GM12878 (cell line): ENCODE results near the gene ZG16. TPM values are rescaled to one million over a fixed set of nuclear protein-coding genes. Genes with fewer than 3 reads are reported as not detected.

Source experiments
- ATAC-seq: fragments of 200-7000 bp; cut with Tn5 transposase; 3 replicates; pipeline ENCODE4 v1.9.1; 2020; ENCODE audit warnings: mild to moderate bottlenecking, moderate library complexity
- BruUV-seq: library from RNA; stranded (reverse); fragments of 400-500 nt; replicated peaks from 2 replicates; lab custom pipeline; 2021; lab: Mats Ljungman, UMichigan
- CTCF ChIA-PET: fragments of 300-600 bp; sonication (Branson Sonifier 250); formaldehyde crosslinking; extraction: SDS; loops from one replicate; lab custom pipeline; 2021; ENCODE audit warnings: inconsistent platforms; lab: Yijun Ruan, JAX
- POLR2A ChIA-PET: fragments of 350-600 bp; formaldehyde crosslinking; extraction: SDS; loops from one replicate; lab custom pipeline; 2021; ENCODE audit warnings: inconsistent platforms; lab: Charles Lee
- RAD21 ChIA-PET: fragments of 300-600 bp; sonication (Branson Sonifier 250); formaldehyde crosslinking; loops from one replicate; lab custom pipeline; 2023; ENCODE audit warnings: antibody characterized with exemption; ENCODE audit not compliant: unreplicated experiment; lab: Charles Lee
- SMC1A ChIA-PET: fragments of 300-600 bp; sonication (Branson Sonifier 250); formaldehyde crosslinking; loops from one replicate; lab custom pipeline; 2023; ENCODE audit not compliant: unreplicated experiment, uncharacterized antibody; lab: Charles Lee
- DNase-seq: peaks from one replicate; pipeline ENCODE4 v3.0.0-alpha.2; 2011; ENCODE audit warnings: low read depth, low spot score
- FAIRE-seq: peaks from 3 replicates; lab custom pipeline; 2011; peaks lifted over from hg19 to GRCh38; lab: Jason Lieb, UNC
- H2AFZ ChIP-seq: 2 replicates; pipeline ENCODE4 v1.6.0; 2011; ENCODE audit warnings: low read depth, low read length, control low read depth; ENCODE audit not compliant: control insufficient read depth
- H3K27ac ChIP-seq: 2 replicates; pipeline ENCODE4 v1.5.1; 2011; ENCODE audit warnings: control low read depth; ENCODE audit not compliant: control insufficient read depth, insufficient read depth
- H3K27me3 ChIP-seq, 2 experiments: replicated peaks in 1 of 2; 2 replicates each; pipeline versions ENCODE4 v1.6.0 to v1.6.1; 2011; ENCODE audit warnings: low read length in 1 of 2; ENCODE audit not compliant: control insufficient read depth in 2 of 2, insufficient read depth in 2 of 2
- H3K36me3 ChIP-seq, 2 experiments: 2 replicates each; pipeline ENCODE4 v1.5.1; 2011; ENCODE audit warnings: low read length in 1 of 2; ENCODE audit not compliant: control insufficient read depth in 2 of 2, insufficient read depth in 2 of 2
- H3K4me1 ChIP-seq: 2 replicates; pipeline ENCODE4 v1.6.1; 2011; ENCODE audit warnings: mild to moderate bottlenecking, low read length, moderate library complexity, mixed read lengths; ENCODE audit not compliant: control insufficient read depth, insufficient read depth
- H3K4me2 ChIP-seq: 2 replicates; pipeline ENCODE4 v1.6.0; 2011; ENCODE audit warnings: control low read depth; ENCODE audit not compliant: control insufficient read depth, insufficient read depth
- H3K4me3 ChIP-seq: fragments of 200-600 bp; sonication (generic); 2 replicates; pipeline ENCODE4 v1.5.1; 2016
- H3K79me2 ChIP-seq: 2 replicates; pipeline ENCODE4 v1.6.0; 2011; ENCODE audit warnings: low read length; ENCODE audit not compliant: control insufficient read depth, insufficient read depth
- H3K9ac ChIP-seq: 2 replicates; pipeline ENCODE4 v1.8.0; 2011; ENCODE audit warnings: low read length, control low read depth, mixed read lengths; ENCODE audit not compliant: control insufficient read depth, insufficient read depth
- H3K9me3 ChIP-seq: replicated peaks from 3 replicates; pipeline ENCODE4 v1.5.1; 2011; ENCODE audit warnings: mild to moderate bottlenecking, low read length; ENCODE audit not compliant: control insufficient read depth, insufficient read depth
- H4K20me1 ChIP-seq: 2 replicates; pipeline ENCODE4 v1.6.0; 2011; ENCODE audit not compliant: control insufficient read depth, insufficient read depth
- CHD2 ChIP-seq: IDR thresholded peaks from 2 replicates; pipeline ENCODE4 v1.6.1; 2011; ENCODE audit warnings: low read depth, low read length, improper control_type of control experiment, borderline replicate concordance
- EED ChIP-seq: sonication (generic); IDR thresholded peaks from 2 replicates; pipeline ENCODE4 v1.6.1; 2016; ENCODE audit warnings: antibody characterized with exemption, low read depth
- IRF3 ChIP-seq: fragments of 450-650 bp; IDR thresholded peaks from 2 replicates; pipeline ENCODE4 v1.6.1; 2014; ENCODE audit warnings: mild to moderate bottlenecking
- POLR2AphosphoS2 ChIP-seq: IDR thresholded peaks from 2 replicates; pipeline ENCODE4 v1.6.1; 2011; ENCODE audit warnings: low read depth, mild to moderate bottlenecking, low read length, improper control_type of control experiment, moderate library complexity
- RUNX3 ChIP-seq: IDR thresholded peaks from 2 replicates; pipeline ENCODE4 v1.6.1; 2012; ENCODE audit warnings: low read length, inconsistent platforms
- TCF12 ChIP-seq: IDR thresholded peaks from 2 replicates; pipeline ENCODE4 v1.6.1; 2011; ENCODE audit warnings: low read depth, mild to moderate bottlenecking, low read length
- TCF3 ChIP-seq: IDR thresholded peaks from 2 replicates; pipeline ENCODE4 v1.6.1; 2012; ENCODE audit warnings: low read depth, mild to moderate bottlenecking, low read length, borderline replicate concordance; ENCODE audit not compliant: insufficient read depth
- ZNF24 ChIP-seq: fragments of 450-650 bp; IDR thresholded peaks from 2 replicates; pipeline ENCODE4 v1.6.1; 2017; ENCODE audit warnings: antibody characterized with exemption, mild to moderate bottlenecking
- WGBS: methylation state at CpG from one replicate; pipeline ENCODE4 v1.1.6; 2016; ENCODE audit warnings: low lambda C conversion rate; ENCODE audit not compliant: insufficient replicate concordance, insufficient coverage; ENCODE audit errors: missing lambda C conversion rate; 5-methylcytosine and 5-hydroxymethylcytosine counted together
- in situ Hi-C: fragments of 300-500 bp; cut with MboI; formaldehyde crosslinking; loops from 9 replicates; pipeline ENCODE4 v1.14.3; 2018; ENCODE audit warnings: mixed read lengths
- intact Hi-C: fragments of 100-400 bp; cut with micrococcal nuclease; formaldehyde crosslinking; loops from one replicate; pipeline ENCODE4 v1.14.2; 2022; ENCODE audit not compliant: unreplicated experiment
- polyA plus RNA-seq, 11 experiments: library from polyadenylated mRNA; depleted of rRNA in 4 of 11; unstranded in 6 of 11; stranded (reverse) in 5 of 11; fragments of >200 nt; fragmentation: Nextera tagmentation in 4 of 11; fragmentation: Illumina TruSeq in 1 of 11; extraction: Ambion mirVana in 4 of 11; extraction: Trizol in 1 of 11; gene quantifications; 1 replicate in 1 of 11; 2 replicates in 10 of 11; pipeline versions ENCODE4 v1.2.1 to v1.2.3, GENCODE V29; 2011 to 2016; ENCODE audit warnings: inconsistent platforms in 2 of 11, missing spikeins in 2 of 11, low read depth in 1 of 11
- total RNA-seq, 4 experiments: library from RNA; depleted of rRNA in 3 of 4; stranded (reverse); fragments of >200 nt in 3 of 4; fragmentation: Illumina TruSeq in 1 of 4; extraction: Trizol in 1 of 4; gene quantifications; 2 replicates each; pipeline versions ENCODE4 v1.2.1 to v1.2.3, GENCODE V29; 2013 to 2021

Gene ZG16
- total and polyA plus RNA-seq, 10 of the 15 experiments (the other 5 are each of a cell fraction or from before 2014, with no cell fraction given): not detected

GRCh38 chr16:29730649-29731048, 47.4 kb upstream of the ZG16 start:
- CTCF ChIA-PET: interaction anchor here (0.9 to 5.9 kb wide), 11 partner anchors 8 to 118 kb away, joined by 3 to 32 read pairs (median 12); partner anchors contain the start of genes KIF22 and PAGR1
- in situ Hi-C loops (loop anchor here (5.0 kb wide), 1 partner anchor 52 kb away; no protein-coding TSS in a partner anchor), intact Hi-C loops (no loop called here)
- no TSS peak for BruUV-seq
- Histone ChIP-seq H2AFZ (no peak overlapping the region), H3K4me3 (peak overlapping the region; percentile 32; the same call in 1 of the 2 replicates), H3K4me2 (peak overlapping the region; percentile 98), H4K20me1 (no peaks in the 10 kb centered on the region), H3K36me3 (no peaks in the 10 kb centered on the region), H3K79me2 (no peaks in the 10 kb centered on the region), H3K9ac (peak overlapping the region; percentile 46; the same call in 1 of the 2 replicates), H3K27ac (peak overlapping the region; percentile 81; the same call in 1 of the 2 replicates), H3K27me3 (no peaks in the 10 kb centered on the region), H3K4me1 (peaks cover 17% of the 10 kb centered on the region), H3K9me3 (peaks cover 1% of the 10 kb centered on the region; the same call in 2 of the 3 replicates)
- WGBS: 6% methylated on average over 7 of the region's 7 CpGs
- peak; percentile 25 for ATAC-seq
- TF ChIP-seq POLR2AphosphoS2: no peak
- no peak for TF ChIP-seq ZNF24
- peak; percentile 72; the same call in 1 of the 2 replicates for TF ChIP-seq TCF3
- peak; percentile 36; the same call in 1 of the 2 replicates for TF ChIP-seq EED
- 0 out of 2 replicates have a peak, but pooled peaks have one; percentile 21 for TF ChIP-seq RUNX3
- no peak for TF ChIP-seq CHD2
- TF ChIP-seq IRF3: no peak
- TF ChIP-seq TCF12: peak; percentile 63
- POLR2A ChIA-PET: interaction anchor here (0.9 to 1.7 kb wide), 3 partner anchors 9 to 74 kb away, joined by 3 to 6 read pairs (median 4); no protein-coding TSS in a partner anchor
- RAD21 ChIA-PET: interaction anchor here (0.6 to 2.8 kb wide), 8 partner anchors 8 to 1371 kb away, joined by 3 to 9 read pairs (median 3); partner anchors contain the start of gene SPN
- SMC1A ChIA-PET: interaction anchor here (0.6 to 3.0 kb wide), 13 partner anchors 8 to 373 kb away, joined by 3 to 19 read pairs (median 5); no protein-coding TSS in a partner anchor
- peak; percentile 84 for FAIRE-seq
- no peak for DNase-seq
